Memory B cell (primary cell): ENCODE measurements around the gene PELI1.
A peak's percentile ranks its signal among the peaks of the same experiment; 100 is the strongest.

ENCODE experiments used
- ATAC-seq: fragments of 150-1000 bp; cut with Tn5 transposase; 2 replicates; pipeline ENCODE4 v1.10.0; 2021; ENCODE audit warnings: low read depth, mild to moderate bottlenecking, moderate library complexity
- DNase-seq, 2 donors: peaks; one replicate each; pipeline ENCODE4 v3.0.0; 2022; ENCODE audit warnings: low spot score in 2 of 2
- H3K27ac Mint-ChIP-seq: one replicate; pipeline ENCODE4 v1.8.0; 2022; ENCODE audit warnings: mild to moderate bottlenecking, moderate library complexity, mixed read lengths
- H3K27me3 Mint-ChIP-seq: one replicate; pipeline ENCODE4 v1.8.0; 2022; ENCODE audit warnings: mixed read lengths
- H3K36me3 Mint-ChIP-seq: one replicate; pipeline ENCODE4 v1.8.0; 2022; ENCODE audit warnings: mild to moderate bottlenecking, mixed read lengths
- H3K4me1 Mint-ChIP-seq: one replicate; pipeline ENCODE4 v1.8.0; 2022; ENCODE audit warnings: mixed read lengths
- H3K4me3 Mint-ChIP-seq: one replicate; pipeline ENCODE4 v1.8.0; 2022; ENCODE audit warnings: mild to moderate bottlenecking, moderate library complexity, mixed read lengths
- H3K9me3 Mint-ChIP-seq: one replicate; pipeline ENCODE4 v1.8.0; 2022; ENCODE audit warnings: mixed read lengths

Gene PELI1, protein sequence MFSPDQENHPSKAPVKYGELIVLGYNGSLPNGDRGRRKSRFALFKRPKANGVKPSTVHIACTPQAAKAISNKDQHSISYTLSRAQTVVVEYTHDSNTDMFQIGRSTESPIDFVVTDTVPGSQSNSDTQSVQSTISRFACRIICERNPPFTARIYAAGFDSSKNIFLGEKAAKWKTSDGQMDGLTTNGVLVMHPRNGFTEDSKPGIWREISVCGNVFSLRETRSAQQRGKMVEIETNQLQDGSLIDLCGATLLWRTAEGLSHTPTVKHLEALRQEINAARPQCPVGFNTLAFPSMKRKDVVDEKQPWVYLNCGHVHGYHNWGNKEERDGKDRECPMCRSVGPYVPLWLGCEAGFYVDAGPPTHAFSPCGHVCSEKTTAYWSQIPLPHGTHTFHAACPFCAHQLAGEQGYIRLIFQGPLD

DNA sequence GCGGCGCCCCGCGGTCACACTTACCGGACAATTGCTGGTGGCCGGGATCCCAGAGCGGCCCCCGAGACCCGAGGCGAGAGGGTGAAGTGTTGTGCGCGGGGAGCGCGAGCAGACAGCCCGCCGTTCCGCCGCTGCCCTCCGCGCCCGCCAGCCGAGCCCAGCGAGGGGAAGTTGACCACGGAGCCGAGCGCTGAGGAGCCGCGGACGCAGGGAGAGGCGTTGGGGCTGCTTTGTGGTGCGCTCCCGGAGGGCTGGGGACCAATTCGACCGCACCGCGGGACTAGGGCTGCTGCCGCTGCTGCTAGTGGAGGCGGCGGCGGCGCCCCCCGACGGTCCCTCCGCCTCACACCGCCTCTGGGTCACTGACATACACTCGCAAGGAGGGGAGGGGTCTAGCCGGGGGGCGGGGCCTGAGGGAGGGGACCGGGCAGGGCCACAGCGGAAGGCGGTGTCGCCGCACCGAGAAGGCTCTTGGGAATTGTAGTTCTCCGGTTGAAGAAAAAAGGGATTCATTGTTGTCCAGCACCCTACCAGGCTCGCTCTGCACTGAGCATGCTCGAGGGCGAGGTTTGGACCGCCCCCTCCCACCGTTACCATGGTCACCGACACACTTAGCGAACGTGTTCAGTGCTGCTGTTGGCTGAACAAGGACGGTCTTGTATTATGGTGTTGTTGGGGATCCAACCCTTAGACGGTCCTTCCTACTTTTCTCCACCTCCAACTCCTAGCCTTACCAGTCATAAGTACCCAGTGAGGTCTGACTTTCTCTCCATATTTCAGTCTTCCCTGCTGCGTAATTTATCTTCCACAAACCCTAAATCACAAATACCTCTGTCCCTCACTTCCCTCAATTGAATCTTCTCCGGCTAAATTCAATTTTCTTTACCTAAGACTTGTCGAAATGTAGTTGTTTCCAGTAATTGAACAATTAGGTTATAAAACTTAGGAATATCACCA, at the start of gene PELI1:
Gene PELI1 (minus strand): TSS at position 364 of the 957 bp plus-strand sequence. CDS start 36,110 bp downstream, outside the sequence.
- peak; percentile 80 to 90 for DNase-seq
- H3K36me3 Mint-ChIP-seq, result peaks cover 2% of the 10 kb centered on the region
- H3K4me3 Mint-ChIP-seq, result peak within 1 kb of the TSS; percentile 98
- peaks cover 32% of the 10 kb centered on the region for H3K4me1 Mint-ChIP-seq
- no peaks in the 10 kb centered on the region for H3K9me3 Mint-ChIP-seq
- no peaks in the 10 kb centered on the region for H3K27me3 Mint-ChIP-seq
- peak; percentile 86 for ATAC-seq
- peak within 1 kb of the TSS; percentile 99 for H3K27ac Mint-ChIP-seq

DNA sequence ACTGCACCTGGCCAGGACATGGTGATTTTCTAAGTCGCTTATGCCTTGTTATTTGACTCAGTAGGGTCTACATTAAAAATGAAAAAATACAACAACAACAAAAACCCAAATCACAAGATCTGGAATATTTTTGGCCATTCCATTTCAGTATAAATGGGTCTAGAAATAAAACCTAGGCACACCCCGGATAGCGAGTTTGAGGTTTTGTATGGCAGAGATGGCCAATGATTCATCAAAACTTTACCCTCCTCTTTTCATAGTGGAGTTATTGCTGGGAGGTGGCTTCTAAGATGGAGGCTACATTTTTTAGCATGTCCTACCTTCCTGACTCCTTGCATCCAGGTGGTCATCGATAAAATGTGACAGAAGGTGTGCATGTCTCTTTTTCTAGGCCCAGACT, 49.3 kb upstream of the PELI1 start:
- no peak for DNase-seq
- no peak overlapping the region for H3K27ac Mint-ChIP-seq
- H3K27me3 Mint-ChIP-seq, result no peaks in the 10 kb centered on the region
- no peaks in the 10 kb centered on the region for H3K9me3 Mint-ChIP-seq
- no peak overlapping the region for H3K4me3 Mint-ChIP-seq
- H3K4me1 Mint-ChIP-seq, result peaks cover 34% of the 10 kb centered on the region
- H3K36me3 Mint-ChIP-seq, result peaks cover 2% of the 10 kb centered on the region
- no peak for ATAC-seq

GRCh38 chr2:64192664-64193105, 48.5 kb upstream of the PELI1 start:
- peaks cover 2% of the 10 kb centered on the region for H3K36me3 Mint-ChIP-seq
- H3K27ac Mint-ChIP-seq, result peak overlapping the region; percentile 3
- H3K4me1 Mint-ChIP-seq, result peaks cover 34% of the 10 kb centered on the region
- no peak for ATAC-seq
- DNase-seq, result no peak
- no peaks in the 10 kb centered on the region for H3K9me3 Mint-ChIP-seq
- H3K4me3 Mint-ChIP-seq, result no peak overlapping the region
- H3K27me3 Mint-ChIP-seq, result no peaks in the 10 kb centered on the region

DNA sequence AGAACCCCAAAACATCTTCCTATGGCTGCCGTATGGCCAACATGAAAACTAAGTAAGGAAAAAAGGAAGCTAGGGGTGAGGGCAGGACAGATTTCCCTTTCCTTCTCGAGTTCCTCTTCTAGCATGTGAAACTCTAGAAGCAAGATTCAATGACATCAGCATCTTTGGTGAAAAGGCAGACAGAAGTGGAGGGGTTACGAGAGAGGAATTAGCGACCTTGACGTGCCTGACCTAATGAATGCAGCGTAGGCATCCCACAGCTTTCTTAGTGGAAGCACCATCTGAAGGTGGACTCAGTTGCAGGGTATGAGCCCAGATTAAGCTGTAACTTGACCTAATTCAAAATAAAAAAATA, 47.9 kb upstream of the PELI1 start:
- ATAC-seq (peak; percentile 89), DNase-seq (peak in 1 of 2 donors; percentile 20)
- H3K4me1 Mint-ChIP-seq, result peaks cover 32% of the 10 kb centered on the region
- no peaks in the 10 kb centered on the region for H3K9me3 Mint-ChIP-seq
- H3K36me3 Mint-ChIP-seq, result peaks cover 2% of the 10 kb centered on the region
- peak overlapping the region; percentile 3 for H3K27ac Mint-ChIP-seq
- no peaks in the 10 kb centered on the region for H3K27me3 Mint-ChIP-seq
- H3K4me3 Mint-ChIP-seq, result peak overlapping the region; percentile 4

- Mint-ChIP-seq H3K36me3 (peaks cover 2% of the 10 kb centered on the region), H3K27ac (peak overlapping the region; percentile 49), H3K9me3 (no peaks in the 10 kb centered on the region), H3K4me1 (peaks cover 37% of the 10 kb centered on the region), H3K27me3 (no peaks in the 10 kb centered on the region), H3K4me3 (no peak overlapping the region)
- no peak for ATAC-seq
- no peak for DNase-seq
Measured at GRCh38 chr2:64189586-64189985, 45.4 kb upstream of the PELI1 start.

DNA sequence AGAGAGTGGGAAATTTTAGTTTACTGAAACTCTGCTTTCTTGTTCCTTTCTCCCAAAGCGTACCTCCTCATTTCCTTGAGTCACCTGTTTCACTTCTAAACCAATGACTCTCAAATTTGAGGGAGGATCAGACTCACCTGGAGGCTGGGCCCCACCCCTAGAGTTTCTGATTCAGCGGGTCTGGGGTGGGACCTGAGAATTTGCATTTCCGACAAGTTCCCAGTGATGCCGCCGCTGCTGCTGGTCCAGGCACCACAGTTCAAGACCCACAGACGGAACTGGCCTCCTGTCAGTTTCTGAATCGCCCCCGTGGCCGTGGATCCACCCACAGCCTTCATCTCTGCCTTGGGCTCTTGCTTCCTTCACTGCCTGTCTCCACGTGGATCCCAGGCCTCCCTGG, 44.9 kb upstream of the PELI1 start:
- Mint-ChIP-seq H3K27ac (no peak overlapping the region), H3K27me3 (no peaks in the 10 kb centered on the region), H3K4me1 (peaks cover 37% of the 10 kb centered on the region), H3K9me3 (no peaks in the 10 kb centered on the region), H3K36me3 (peaks cover 2% of the 10 kb centered on the region), H3K4me3 (no peak overlapping the region)
- no peak for DNase-seq
- no peak for ATAC-seq

DNA sequence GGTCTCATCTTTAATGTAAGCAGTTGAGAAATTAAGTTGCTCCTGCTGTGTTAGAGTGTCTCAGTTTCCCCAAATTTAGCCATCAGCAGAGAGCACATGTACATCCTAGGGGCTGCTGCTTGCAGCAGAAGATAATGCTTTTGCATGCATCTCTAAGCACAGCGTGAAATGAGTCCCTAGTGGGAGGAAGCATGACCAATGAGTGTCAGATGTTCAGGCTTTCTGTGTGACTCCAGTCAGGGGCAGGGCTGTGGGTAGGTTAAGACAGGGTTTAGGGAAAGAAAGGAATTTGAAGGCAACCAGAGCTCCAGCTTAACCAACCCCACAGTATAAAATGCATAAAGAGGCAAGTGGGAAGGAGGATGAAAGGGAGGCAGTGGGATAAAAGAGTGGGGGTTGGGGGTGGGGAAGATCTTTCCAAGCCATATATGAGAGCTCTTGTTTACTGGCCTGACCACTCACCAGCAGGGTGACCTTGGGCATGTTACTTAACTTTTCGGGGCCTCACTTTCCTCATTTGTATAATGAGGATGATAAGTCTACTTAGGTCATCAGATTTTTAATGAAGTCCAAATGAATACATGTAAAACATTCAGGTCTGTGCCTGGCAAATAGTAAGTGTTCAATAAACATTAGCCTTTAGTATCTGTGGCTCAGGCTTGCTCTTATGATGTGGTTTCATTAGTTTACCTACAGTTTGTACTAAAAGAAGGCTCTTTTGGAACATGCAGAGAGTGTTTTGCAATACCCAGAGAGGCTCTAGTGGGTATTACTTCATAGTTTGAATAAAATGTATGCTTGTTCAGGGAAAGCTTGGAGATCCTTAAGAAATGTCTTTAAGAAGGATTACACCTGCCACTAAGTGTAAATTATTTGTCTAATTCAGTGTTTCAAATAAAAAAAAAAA, 42.7 kb upstream of the PELI1 start:
- no peaks in the 10 kb centered on the region for H3K27me3 Mint-ChIP-seq
- H3K4me3 Mint-ChIP-seq, result no peak overlapping the region
- H3K36me3 Mint-ChIP-seq, result peaks cover 2% of the 10 kb centered on the region
- ATAC-seq (peak; percentile 50), DNase-seq (no peak)
- H3K27ac Mint-ChIP-seq, result no peak overlapping the region
- no peaks in the 10 kb centered on the region for H3K9me3 Mint-ChIP-seq
- peaks cover 28% of the 10 kb centered on the region for H3K4me1 Mint-ChIP-seq

DNA sequence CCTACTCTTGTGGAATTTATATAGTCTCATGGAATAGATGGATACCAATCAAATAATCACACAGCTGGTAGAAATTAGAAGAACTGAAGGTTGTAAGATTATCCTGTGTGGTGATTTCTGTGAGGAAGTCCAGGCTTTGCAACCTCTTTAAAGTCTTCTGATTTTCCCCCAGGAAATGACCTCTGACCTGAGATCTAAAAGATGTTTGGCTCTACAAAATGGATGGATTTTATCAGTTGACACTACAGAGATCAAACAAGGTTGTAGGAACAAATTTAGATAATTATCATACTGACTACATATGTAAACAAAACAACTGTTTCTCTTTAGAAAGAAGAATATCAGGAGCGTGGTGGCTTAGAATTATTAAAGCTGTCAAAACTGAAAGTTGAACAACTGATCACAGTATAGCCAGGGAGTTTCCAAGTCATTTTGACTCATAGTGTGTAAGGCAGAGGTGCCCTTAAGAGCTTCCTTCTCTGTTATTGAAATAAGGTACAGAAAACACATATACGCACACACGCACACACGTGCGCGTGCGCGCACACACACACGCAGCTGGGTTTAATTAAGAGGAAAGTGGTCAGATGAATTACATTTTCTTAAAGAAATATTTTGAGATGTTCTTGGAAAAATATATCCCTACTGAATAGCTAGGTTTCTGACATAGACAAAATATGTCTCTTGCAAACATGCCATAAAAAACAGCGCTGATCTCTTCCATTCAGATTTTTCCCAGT, 35.5 kb upstream of the PELI1 start:
- H3K9me3 Mint-ChIP-seq, result no peaks in the 10 kb centered on the region
- no peak overlapping the region for H3K4me3 Mint-ChIP-seq
- peak in 1 of 2 donors; percentile 4 for DNase-seq
- ATAC-seq, result peak; percentile 97
- H3K27ac Mint-ChIP-seq, result peak overlapping the region; percentile 91
- H3K27me3 Mint-ChIP-seq, result no peaks in the 10 kb centered on the region
- H3K4me1 Mint-ChIP-seq, result peaks cover 12% of the 10 kb centered on the region
- H3K36me3 Mint-ChIP-seq, result no peaks in the 10 kb centered on the region

GRCh38 chr2:64177315-64177714, 33.1 kb upstream of the PELI1 start:
- DNase-seq (no peak), ATAC-seq (no peak)
- peak overlapping the region; percentile 15 for H3K27ac Mint-ChIP-seq
- no peaks in the 10 kb centered on the region for H3K36me3 Mint-ChIP-seq
- H3K27me3 Mint-ChIP-seq, result no peaks in the 10 kb centered on the region
- H3K4me3 Mint-ChIP-seq, result no peak overlapping the region
- peaks cover 19% of the 10 kb centered on the region for H3K4me1 Mint-ChIP-seq
- H3K9me3 Mint-ChIP-seq, result no peaks in the 10 kb centered on the region

DNA sequence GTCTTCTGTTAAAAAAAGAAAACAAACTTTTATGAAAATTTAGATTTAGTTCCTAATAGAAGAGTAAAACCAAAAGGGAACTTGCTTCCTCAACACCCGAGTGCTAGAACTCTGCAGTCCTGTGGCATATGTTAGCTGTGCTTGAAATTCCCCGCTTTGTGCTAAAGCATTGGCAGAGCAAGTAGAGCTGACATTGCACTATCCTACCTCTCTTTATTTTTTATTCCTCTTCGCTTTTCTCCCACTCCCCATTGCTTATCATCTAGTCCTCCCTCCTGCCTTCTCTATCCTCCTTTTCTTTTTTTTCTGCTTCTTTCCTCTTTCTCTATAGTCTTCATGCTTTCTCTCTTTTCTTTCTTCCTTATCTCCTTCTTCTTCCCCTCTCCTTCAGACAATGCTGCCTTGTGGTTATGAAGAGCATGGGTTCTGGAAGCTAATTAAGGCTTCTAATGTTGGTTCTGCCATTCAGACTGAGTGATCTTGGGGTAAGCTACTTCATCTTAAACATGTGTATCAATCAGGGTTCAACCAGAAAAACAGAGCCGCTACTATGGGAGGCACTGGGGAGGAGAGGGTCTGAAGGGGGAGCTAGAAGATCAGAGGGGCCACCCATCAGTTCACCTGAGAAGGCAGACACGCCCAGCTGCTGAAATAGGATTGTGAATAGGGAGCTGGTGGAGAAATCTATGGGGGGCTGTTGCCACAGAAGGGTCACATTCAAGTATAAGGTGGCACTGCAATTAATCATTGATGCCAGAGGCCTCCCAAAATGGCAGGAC, 31.4 kb upstream of the PELI1 start:
- H3K4me1 Mint-ChIP-seq, result peaks cover 15% of the 10 kb centered on the region
- no peaks in the 10 kb centered on the region for H3K9me3 Mint-ChIP-seq
- DNase-seq (no peak), ATAC-seq (no peak)
- no peak overlapping the region for H3K27ac Mint-ChIP-seq
- H3K27me3 Mint-ChIP-seq, result no peaks in the 10 kb centered on the region
- H3K4me3 Mint-ChIP-seq, result no peak overlapping the region
- H3K36me3 Mint-ChIP-seq, result no peaks in the 10 kb centered on the region

DNA sequence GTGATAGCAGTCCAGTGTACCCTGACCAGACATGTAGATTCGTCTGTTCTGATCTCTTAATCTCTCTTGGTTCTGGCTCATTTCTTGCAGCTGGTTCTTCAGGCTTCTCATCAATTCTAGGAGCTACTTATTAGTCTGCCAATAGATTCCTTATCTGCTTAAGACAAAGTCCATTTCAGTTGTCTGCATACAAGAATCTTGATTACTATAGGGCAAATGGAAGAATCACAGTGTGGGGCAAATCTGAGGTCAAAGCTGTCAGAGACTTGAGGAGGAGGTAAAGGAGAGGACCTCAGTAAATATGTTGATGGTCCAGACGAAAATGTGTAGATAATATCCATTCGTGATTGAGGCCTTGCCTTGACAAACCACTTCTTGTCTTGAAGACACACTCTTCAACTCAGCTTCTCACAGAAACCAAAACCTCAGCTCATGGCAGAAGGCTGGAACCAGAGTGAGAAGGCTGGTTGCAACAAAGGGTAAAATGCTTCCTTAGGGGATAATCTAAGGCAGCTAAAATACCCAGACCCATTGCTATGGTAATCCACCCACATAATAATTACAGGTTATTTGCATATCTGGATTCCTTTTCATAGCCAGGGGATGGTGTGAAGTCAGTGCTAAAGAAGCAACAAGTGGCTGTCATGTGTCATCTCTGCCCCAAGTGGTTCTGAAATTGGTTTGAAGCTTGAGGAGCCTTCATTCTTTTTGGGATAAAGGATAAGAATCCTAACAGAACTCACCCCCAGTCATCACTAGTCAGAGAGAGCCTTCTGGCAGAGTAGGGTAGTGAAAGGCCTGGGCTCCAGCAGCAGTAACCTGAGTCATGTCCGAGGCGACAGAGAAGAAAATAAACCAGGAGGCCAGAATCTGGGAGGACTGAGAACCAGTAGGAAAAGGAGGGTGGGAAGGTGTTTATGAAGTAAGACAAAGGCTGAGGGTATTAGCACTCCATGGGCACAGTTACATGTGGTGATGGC, 29.2 kb upstream of the PELI1 start:
- ATAC-seq (peak; percentile 60), DNase-seq (no peak)
- Mint-ChIP-seq H3K9me3 (no peaks in the 10 kb centered on the region), H3K27me3 (no peaks in the 10 kb centered on the region), H3K27ac (no peak overlapping the region), H3K4me3 (no peak overlapping the region), H3K36me3 (no peaks in the 10 kb centered on the region), H3K4me1 (peaks cover 15% of the 10 kb centered on the region)
